Spinal cord (tissue), 10 donors: Measurements from ENCODE around the gene GRIK3. TPM values are rescaled to one million over a fixed set of nuclear protein-coding genes. Genes with fewer than 3 reads are reported as not detected.

Experiments
- DNase-seq, 6 donors: peaks; one replicate each; pipeline versions ENCODE4 v3.0.0 to v3.0.0-alpha.2; 2013 to 2015; ENCODE audit warnings: low spot score in 6 of 6, low read depth in 4 of 6
- H3K27ac ChIP-seq: one replicate; pipeline ENCODE4 v1.5.1; 2013; ENCODE audit warnings: low read depth, low read length, control low read depth
- H3K27me3 ChIP-seq: one replicate; pipeline ENCODE4 v1.6.1; 2013; ENCODE audit warnings: low read length; ENCODE audit not compliant: control insufficient read depth, insufficient read depth
- H3K36me3 ChIP-seq: one replicate; pipeline ENCODE4 v1.6.1; 2013; ENCODE audit warnings: low read length; ENCODE audit not compliant: control insufficient read depth, insufficient read depth
- H3K4me1 ChIP-seq: one replicate; pipeline ENCODE4 v1.6.1; 2013; ENCODE audit warnings: low read length; ENCODE audit not compliant: control insufficient read depth, insufficient read depth
- H3K4me3 ChIP-seq: one replicate; pipeline ENCODE4 v1.5.1; 2013; ENCODE audit warnings: low read depth, low read length, control low read depth
- H3K9me3 ChIP-seq: one replicate; pipeline ENCODE4 v1.6.1; 2013; ENCODE audit warnings: low read length; ENCODE audit not compliant: control insufficient read depth, insufficient read depth
- WGBS: methylation state at CpG from one replicate; pipeline ENCODE4 v1.1.5; 2013; ENCODE audit warnings: missing lambda C conversion rate; ENCODE audit not compliant: insufficient coverage; 5-methylcytosine and 5-hydroxymethylcytosine counted together
- polyA plus RNA-seq, 2 donors: library from polyadenylated mRNA; unstranded; fragments of 120-200 nt; gene quantifications; one replicate each; pipeline ENCODE4 v1.2.1, GENCODE V29; 2013; ENCODE audit not compliant: insufficient read length in 2 of 2
- total RNA-seq, 2 donors: library from RNA; depleted of rRNA in 1 of 2; stranded (reverse); fragments of 120-200 nt in 1 of 2; fragments of >200 nt in 1 of 2; gene quantifications; one replicate each; pipeline versions ENCODE4 v1.2.3 to v1.2.4, GENCODE V29; 2013 to 2014
- donor health status: healthy.

Gene GRIK3
- total and polyA plus RNA-seq, 4 donors: 18.5 to 43.6 (median 31.3) TPM

DNA sequence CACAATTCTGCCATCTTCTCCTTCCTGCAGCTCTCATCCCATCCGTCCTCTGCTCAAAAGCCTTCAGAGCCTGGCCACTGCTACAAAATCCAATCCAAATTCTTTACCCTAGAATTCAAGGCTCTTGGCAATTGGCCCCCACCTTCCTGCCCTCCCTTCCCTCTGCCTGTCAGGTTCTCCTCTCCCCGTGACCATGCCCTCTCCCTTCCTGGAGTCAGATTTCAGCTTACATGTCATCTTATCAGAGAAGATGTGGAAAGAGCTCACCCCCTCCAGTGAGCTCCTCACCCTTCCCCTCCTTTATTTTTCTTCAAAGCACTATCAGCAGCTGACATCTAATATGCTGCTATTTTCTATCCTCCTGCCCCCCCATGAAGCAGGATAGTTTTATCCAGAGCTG is 86.9 kb downstream of the GRIK3 start:
- Histone ChIP-seq H3K4me3 (no peak overlapping the region), H3K9me3 (no peaks in the 10 kb centered on the region), H3K27ac (no peak overlapping the region), H3K4me1 (peaks cover 25% of the 10 kb centered on the region), H3K27me3 (no peaks in the 10 kb centered on the region), H3K36me3 (peaks cover 2% of the 10 kb centered on the region)
- 39% methylated on average over 2 of the region's 2 CpGs for WGBS
- no peak for DNase-seq

DNA sequence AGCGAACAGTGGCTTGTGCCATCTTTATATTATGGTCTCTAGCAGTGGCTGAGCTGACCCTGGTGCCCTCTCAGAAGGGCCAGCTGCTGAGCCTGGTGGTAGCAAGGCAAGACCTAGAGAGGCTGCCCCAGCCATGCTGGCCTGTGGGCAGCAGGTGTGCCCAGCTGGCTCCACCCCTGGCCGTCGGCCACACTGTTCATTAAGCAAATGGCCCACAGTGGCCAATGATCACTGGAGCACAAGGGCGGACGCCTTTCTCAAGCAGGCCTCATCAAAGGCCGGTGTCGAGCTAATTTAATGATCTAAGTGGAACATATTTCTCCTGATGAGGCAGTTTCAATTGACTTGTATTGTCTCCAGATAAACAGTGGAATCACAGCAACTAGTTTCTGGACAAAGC is 89.4 kb downstream of the GRIK3 start:
- WGBS: 55% methylated on average over 7 of the region's 7 CpGs
- no peaks in the 10 kb centered on the region for H3K36me3 ChIP-seq
- H3K4me1 ChIP-seq: peaks cover 13% of the 10 kb centered on the region
- no peak overlapping the region for H3K27ac ChIP-seq
- H3K4me3 ChIP-seq: no peak overlapping the region
- peak in 1 of 6 donors; percentile 41 for DNase-seq
- no peaks in the 10 kb centered on the region for H3K27me3 ChIP-seq
- H3K9me3 ChIP-seq: no peaks in the 10 kb centered on the region

DNA sequence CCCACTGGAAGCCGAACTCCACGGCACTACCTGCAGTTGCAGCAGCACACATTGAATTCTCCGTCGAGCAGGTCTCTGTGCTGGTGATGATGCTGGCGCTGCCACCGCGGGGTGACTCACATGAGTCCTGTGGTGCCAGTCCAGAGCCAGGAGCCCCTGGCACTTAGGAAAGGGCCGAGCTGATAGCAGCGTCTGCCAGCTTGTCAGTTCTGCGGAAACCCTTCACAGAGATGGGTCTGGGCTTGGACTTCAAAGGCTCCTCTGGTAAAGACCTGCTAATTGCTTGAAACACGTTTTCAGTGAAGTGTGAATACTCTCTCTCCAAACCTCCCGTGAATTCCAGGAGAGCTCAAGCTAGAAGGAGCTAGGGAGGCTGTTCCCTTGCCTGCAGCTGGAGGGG is 92.2 kb downstream of the GRIK3 start:
- Histone ChIP-seq H3K36me3 (no peaks in the 10 kb centered on the region), H3K4me1 (peaks cover 21% of the 10 kb centered on the region), H3K4me3 (no peak overlapping the region), H3K27me3 (no peaks in the 10 kb centered on the region), H3K9me3 (no peaks in the 10 kb centered on the region), H3K27ac (no peak overlapping the region)
- DNase-seq: no peak
- 61% methylated on average over 12 of the region's 12 CpGs for WGBS

DNA sequence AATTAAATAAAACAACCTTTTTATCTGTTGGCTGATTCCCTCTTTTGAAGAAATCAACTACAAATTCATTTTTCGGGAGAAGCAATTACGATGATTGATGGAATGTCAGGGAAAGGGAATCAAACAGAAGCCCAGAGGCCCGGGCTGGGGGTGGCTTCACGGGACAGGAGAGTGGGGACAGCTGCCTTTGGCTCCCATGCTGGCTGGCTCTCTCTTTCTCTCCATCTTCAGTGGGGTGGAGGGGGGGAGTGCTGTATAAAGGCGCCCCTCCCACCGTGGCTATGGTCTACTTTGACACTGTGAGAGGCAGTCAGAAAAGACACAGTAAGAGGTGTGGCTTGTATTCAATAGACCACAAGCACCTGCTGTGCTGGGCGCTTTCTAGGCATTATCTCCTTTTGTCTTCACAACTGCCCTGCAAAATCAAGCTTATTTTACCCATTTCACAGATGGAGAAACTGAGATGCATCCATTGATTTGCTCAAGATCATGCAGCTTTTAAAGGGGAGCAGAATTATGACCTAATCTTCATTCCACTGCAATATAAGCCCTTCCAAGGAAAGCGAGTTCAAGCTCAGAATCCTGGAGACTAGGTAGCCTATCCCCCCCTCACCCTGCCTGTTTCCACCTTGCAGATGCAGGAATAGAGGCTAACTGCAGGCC is 92.9 kb downstream of the GRIK3 start:
- Histone ChIP-seq H3K4me1 (peaks cover 21% of the 10 kb centered on the region), H3K27me3 (no peaks in the 10 kb centered on the region), H3K9me3 (no peaks in the 10 kb centered on the region), H3K4me3 (no peak overlapping the region), H3K27ac (no peak overlapping the region), H3K36me3 (no peaks in the 10 kb centered on the region)
- no peak for DNase-seq
- WGBS: 53% methylated on average over 3 of the region's 8 CpGs

DNA sequence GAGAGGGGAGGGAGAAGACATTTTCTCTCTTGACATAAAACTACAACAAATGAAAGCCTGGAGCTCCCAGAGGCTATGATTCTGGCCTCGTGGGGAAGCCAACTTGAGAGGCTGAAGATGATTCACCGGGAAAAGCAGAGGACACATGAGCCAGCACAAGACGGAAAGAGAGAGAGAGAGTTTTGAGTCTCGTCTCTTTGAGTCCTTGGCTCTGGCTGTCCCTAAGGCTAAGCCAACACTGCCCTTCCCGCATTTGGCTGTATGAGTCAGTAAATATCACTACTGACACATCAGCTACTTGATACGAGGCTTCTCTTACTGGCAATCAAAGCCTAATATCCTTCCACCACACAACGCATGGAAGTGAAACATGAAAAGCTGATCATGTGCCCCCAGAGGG is 95.5 kb downstream of the GRIK3 start:
- H3K27ac ChIP-seq: no peak overlapping the region
- 66% methylated on average over 5 of the region's 7 CpGs for WGBS

DNA sequence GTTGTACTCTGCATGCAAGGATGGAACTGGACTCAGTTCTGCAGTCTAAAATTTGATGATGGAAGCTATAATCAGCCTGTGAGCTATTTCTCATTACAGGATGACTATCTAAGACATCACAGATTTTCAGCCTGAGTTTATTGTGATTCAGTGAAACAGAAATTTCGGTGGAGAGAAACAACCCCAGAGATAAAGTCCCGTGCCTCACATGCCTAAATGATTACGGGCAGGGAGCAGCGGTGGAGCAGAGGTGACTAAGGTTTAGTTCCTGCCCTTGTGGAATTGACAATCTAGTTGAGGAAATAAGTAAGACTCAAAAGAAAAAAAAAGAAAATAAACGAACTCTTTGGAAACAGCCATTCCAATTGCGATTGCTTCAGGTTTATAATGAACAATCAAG is 96.9 kb downstream of the GRIK3 start:
- H3K4me3 ChIP-seq: no peak overlapping the region
- H3K4me1 ChIP-seq: peaks cover 16% of the 10 kb centered on the region
- DNase-seq: no peak
- WGBS: 100% methylated on average over 4 of the region's 6 CpGs
- H3K27me3 ChIP-seq: no peaks in the 10 kb centered on the region
- H3K27ac ChIP-seq: no peak overlapping the region
- H3K9me3 ChIP-seq: no peaks in the 10 kb centered on the region
- H3K36me3 ChIP-seq: no peaks in the 10 kb centered on the region

More for the DNA sequence above, 95.5 kb downstream of the GRIK3 start:
- Histone ChIP-seq H3K9me3 (no peaks in the 10 kb centered on the region), H3K4me3 (no peak overlapping the region), H3K27me3 (no peaks in the 10 kb centered on the region), H3K36me3 (no peaks in the 10 kb centered on the region), H3K4me1 (peaks cover 16% of the 10 kb centered on the region)
- no peak for DNase-seq

DNA sequence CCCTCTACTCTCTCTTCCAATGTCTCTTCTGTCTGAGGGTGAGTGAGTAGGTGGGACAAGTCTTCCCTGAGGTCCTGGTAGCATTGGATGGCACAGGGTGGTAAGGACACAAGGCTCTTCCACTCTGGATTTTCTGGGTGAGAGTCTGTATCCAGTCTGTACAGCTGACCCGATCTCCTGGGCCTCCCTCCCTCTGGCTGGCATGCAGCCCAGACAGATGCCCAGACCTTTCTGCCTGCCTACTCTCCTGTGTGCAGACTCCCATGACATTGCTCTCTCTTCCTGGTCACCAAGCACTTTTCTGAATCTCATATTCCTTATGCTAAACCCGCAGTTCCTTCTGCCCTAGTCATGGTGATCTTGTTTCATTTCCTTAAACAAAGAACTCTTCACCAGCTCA is 100.3 kb downstream of the GRIK3 start:
- WGBS: 53% methylated on average over 2 of the region's 2 CpGs
- H3K9me3 ChIP-seq: no peaks in the 10 kb centered on the region
- no peak overlapping the region for H3K27ac ChIP-seq
- no peaks in the 10 kb centered on the region for H3K36me3 ChIP-seq
- H3K4me1 ChIP-seq: peaks cover 12% of the 10 kb centered on the region
- no peak overlapping the region for H3K4me3 ChIP-seq
- no peaks in the 10 kb centered on the region for H3K27me3 ChIP-seq
- no peak for DNase-seq

DNA sequence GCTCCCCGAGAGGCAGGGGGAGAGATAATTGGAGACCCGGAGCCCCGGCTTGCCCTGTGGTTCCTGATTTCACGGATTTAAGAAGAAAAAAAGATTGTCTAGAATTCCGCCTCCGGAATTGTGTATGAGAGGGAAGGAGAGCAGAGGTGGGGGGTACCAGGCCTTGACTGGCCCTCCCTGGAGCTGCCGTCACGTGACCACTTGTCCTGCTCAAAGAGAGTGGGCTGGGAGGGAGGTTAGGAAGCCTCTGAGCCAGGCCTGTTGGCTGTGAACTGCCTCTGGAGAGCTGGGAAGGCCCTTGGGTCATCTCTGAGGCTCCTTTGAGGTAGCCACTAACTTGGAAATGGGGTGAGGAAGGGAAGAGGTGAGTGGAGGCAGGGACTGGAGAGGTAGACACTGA is 106.5 kb downstream of the GRIK3 start:
- Histone ChIP-seq H3K27ac (no peak overlapping the region), H3K36me3 (no peaks in the 10 kb centered on the region), H3K4me1 (peaks cover 31% of the 10 kb centered on the region), H3K27me3 (no peaks in the 10 kb centered on the region), H3K4me3 (no peak overlapping the region), H3K9me3 (no peaks in the 10 kb centered on the region)
- no peak for DNase-seq
- WGBS: 59% methylated on average over 8 of the region's 8 CpGs

DNA sequence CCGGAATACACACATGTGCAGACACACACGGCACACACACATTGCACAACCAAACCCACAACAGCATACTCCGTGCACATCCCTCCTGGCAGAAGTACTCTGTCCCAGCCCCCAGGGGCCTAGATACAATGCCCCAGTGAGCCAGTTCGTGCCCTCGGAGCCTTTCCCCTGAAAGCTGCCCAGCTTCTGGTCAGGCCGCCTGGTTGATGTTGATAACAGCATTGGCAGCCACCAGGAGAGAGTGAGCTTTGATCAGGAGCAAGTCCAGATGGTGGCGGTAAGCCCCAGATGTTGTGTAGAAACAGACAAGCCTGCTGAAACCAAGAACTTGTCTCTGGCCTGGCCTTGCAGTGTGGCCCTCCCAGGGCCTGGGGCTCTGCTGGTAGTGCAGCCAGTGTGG is 109.1 kb downstream of the GRIK3 start:
- Histone ChIP-seq H3K36me3 (no peaks in the 10 kb centered on the region), H3K4me1 (peaks cover 26% of the 10 kb centered on the region), H3K4me3 (no peak overlapping the region), H3K27ac (no peak overlapping the region), H3K9me3 (no peaks in the 10 kb centered on the region), H3K27me3 (no peaks in the 10 kb centered on the region)
- WGBS: 80% methylated on average over 7 of the region's 7 CpGs
- no peak for DNase-seq

DNA sequence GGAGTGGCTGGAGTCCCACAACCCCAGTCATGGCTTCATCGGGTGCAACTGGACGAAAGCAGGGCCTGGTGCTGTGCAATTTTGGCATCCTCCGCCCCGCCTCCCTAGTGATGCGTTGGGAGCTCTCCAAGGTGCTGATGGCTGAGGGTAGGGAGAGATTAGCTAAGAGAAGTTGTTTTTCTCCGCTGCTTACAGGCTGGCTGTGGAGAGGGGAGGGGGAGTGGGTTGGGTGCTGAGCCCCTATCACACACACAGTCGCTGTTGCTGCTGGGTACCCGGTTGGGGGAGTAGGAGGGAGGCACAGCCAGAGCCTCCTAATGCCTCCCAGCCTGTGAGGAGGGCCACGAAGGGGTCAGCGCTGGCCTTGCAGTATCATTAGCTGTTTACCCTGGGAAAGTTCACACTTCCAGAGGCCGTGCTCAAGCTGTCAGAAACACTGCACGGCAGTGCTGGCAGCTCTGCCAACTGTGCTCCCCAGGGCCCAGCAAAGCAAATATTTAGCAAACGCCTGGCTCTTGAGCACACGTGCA is 110.0 kb downstream of the GRIK3 start:
- Histone ChIP-seq H3K27me3 (no peaks in the 10 kb centered on the region), H3K9me3 (no peaks in the 10 kb centered on the region), H3K27ac (no peak overlapping the region), H3K4me1 (peaks cover 32% of the 10 kb centered on the region), H3K4me3 (no peak overlapping the region), H3K36me3 (no peaks in the 10 kb centered on the region)
- DNase-seq: peak; percentile 47 to 90 (median 74)
- WGBS: 7% methylated on average over 12 of the region's 14 CpGs
